ENCODE data around the gene ANKRD1.
"Not testable (repeated sequence)": the region's sequence is repeated elsewhere in the genome, so short reads cannot be mapped to it uniquely, and the experiment has no call there.

The ANKRD1 gene

GRCh38 chr10:90920986-90921666 lies at the start of gene ANKRD1:
Gene ANKRD1, minus strand, starts transcription at chr10:90921087. Its CDS starts 60 bp downstream, at chr10:90921027.
- no peak for DNase-seq

GRCh38 chr10:90969947-90970673 lies 49.2 kb upstream of the ANKRD1 start:
- no peak for DNase-seq

GRCh38 chr10:90969121-90969534 lies 48.2 kb upstream of the ANKRD1 start:
- DNase-seq: no peak

- DNase-seq: no peak
Measured at GRCh38 chr10:90968328-90969081, 47.6 kb upstream of the ANKRD1 start.

GRCh38 chr10:90967865-90968264 lies 47.0 kb upstream of the ANKRD1 start:
- DNase-seq: no peak

GRCh38 chr10:90966146-90966545 lies 45.3 kb upstream of the ANKRD1 start:
- DNase-seq: no peak

- no peak for DNase-seq
Measured at GRCh38 chr10:90965720-90966119, 44.8 kb upstream of the ANKRD1 start.

- no peak for DNase-seq
Measured at GRCh38 chr10:90964781-90965465, 44.0 kb upstream of the ANKRD1 start.

GRCh38 chr10:90963331-90963730 lies 42.4 kb upstream of the ANKRD1 start:
- DNase-seq: no peak

GRCh38 chr10:90960355-90960814 lies 39.5 kb upstream of the ANKRD1 start:
- DNase-seq: no peak

- DNase-seq: no peak
Measured at GRCh38 chr10:90959826-90960225, 38.9 kb upstream of the ANKRD1 start.

GRCh38 chr10:90958781-90959180 lies 37.9 kb upstream of the ANKRD1 start:
- DNase-seq: no peak

- DNase-seq: no peak
Measured at GRCh38 chr10:90947030-90947960, 26.4 kb upstream of the ANKRD1 start.

GRCh38 chr10:90945491-90946070 lies 24.7 kb upstream of the ANKRD1 start:
- DNase-seq: no peak

- DNase-seq: no peak
Measured at GRCh38 chr10:90944749-90945148, 23.9 kb upstream of the ANKRD1 start.

- DNase-seq: not testable (repeated sequence)
Measured at GRCh38 chr10:90942980-90943379, 22.1 kb upstream of the ANKRD1 start.

- DNase-seq: no peak
Measured at GRCh38 chr10:90939648-90940047, 18.8 kb upstream of the ANKRD1 start.

GRCh38 chr10:90939116-90939515 lies 18.2 kb upstream of the ANKRD1 start:
- no peak for DNase-seq

GRCh38 chr10:90937645-90938258 lies 16.9 kb upstream of the ANKRD1 start:
- no peak for DNase-seq

- DNase-seq: no peak
Measured at GRCh38 chr10:90936276-90936659, 15.4 kb upstream of the ANKRD1 start.

All from activated CD8-positive, alpha-beta memory T cell treated with anti-CD3 and anti-CD28 coated beads for 24 hours (primary cell).